CD4-positive, alpha-beta T cell treated with Interferon alpha-2 for 1 hour (primary cell): Measurements from ENCODE around the gene ALPL.
"Not testable (repeated sequence)": the region's sequence is repeated elsewhere in the genome, so short reads cannot be mapped to it uniquely, and the experiment has no call there.

Experiments used
- DNase-seq, 2 donors: peaks; one replicate each; pipeline ENCODE4 v3.0.0-alpha.2; 2020 to 2022

The ALPL gene

DNA sequence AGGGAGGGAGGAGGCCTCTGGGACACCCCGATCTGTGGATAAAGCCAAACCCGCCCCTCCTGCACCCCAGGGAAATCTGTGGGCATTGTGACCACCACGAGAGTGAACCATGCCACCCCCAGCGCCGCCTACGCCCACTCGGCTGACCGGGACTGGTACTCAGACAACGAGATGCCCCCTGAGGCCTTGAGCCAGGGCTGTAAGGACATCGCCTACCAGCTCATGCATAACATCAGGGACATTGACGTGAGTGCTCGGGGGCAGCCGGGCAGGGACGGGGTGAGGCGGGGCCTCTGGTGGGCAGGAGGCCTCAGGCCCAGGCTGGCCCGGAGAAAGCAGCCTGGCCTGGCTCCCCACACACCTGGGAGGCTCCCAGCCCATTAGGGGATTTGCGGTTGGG, 54.7 kb downstream of the ALPL start:
- DNase-seq = no peak

DNA sequence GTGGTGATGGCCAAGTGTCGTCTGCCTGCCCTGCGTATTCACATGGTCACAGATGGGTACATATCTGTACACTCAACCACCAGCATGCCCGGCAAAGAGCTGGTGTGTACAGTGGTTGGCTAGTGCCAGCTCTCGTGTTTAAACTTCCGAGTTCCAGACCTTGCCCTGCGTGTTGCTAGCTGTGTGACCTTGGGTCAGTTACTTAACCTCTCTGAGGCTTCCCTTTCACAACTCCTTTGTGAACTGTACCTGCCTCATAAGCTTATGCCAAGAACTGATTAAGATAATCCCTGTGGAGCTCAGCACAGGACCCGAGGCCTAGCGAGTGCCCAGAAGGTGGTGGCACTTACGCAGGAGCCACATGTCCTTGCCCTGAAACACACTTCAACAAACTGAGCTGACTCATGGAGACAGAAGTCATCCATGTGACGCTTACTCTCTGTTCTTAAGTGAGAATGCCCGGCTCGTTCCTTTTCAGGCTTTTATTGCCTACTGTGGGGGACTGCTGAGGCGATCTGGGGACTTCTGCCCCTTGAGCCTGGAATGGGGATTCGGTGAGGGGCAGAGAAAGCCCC, 55.4 kb downstream of the ALPL start:
- DNase-seq = no peak

DNA sequence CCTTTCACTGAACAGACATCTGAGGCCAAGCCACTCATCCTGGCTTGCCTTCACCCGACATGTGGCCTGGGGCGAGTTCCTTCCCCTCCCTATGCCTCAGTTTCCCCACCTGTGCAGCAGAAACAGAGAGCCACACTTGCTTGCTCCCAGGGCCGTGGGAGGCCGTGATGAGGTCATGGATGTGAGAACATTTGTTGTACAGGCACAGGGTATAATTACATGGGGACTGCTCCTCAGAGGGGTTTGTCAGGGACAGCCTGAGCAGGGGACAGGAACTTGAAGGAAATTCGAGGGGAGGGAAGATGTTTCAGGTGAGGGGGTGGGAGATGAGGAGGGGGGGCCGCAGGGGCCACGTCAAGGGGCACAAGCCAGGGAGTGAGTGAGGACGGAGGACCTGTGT, 56.1 kb downstream of the ALPL start:
- DNase-seq = no peak

DNA sequence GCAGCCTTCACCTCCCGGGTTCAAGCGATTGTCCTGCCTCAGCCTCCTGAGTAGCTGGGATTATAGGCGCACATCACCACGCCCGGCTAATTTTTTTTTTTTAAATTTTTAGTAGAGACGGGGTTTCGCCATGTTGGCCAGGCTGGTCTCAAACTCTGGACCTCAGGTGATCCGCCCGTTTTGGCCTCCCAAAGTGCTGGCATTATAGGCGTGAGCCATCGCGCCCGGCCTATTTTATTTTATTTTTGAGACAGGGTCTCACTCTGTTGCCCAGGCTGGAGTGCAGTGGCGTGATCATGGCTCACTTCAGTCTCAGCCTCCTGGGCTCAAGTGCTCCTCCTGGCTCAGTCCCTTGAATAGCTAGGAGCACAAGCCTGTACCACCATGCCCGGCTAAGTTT, 57.1 kb downstream of the ALPL start:
- not testable (repeated sequence) for DNase-seq

DNA sequence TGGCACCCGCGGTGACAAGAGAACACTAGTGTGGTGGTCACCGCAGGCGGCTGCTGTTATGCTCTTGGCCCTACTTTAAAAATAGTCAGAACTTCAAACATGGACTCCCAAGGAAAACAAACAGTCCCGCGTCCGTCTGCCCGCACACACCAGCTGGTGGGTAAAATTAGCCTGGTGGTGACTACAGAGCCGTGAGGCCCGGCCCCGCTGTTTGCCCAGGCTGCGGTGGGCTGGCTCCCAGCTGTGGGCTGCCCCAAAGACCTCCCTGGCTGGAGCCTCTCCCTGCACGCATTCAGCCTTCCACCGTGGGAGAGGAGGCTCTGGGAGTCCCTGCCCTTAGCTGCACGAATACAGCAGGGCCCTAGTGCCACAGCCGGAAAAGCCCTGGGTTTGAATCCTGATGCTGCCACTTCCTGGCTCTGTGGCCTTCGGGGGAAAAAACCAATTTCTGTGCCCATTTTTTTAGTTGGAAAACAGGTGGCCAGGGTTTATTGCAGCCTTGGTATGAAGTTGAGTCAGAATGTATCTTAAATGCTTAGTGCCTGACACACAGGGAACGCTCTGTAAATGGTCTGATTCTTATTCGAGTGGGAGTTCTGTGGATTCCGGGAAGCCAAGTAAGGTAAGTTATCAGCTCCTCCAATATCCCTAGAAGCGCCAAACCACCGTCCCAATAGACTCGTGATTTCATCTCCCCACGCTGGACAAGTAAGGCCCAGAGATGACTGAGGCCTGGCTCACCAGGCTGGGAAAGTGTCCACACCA, 58.2 kb downstream of the ALPL start:
- DNase-seq = no peak

DNA sequence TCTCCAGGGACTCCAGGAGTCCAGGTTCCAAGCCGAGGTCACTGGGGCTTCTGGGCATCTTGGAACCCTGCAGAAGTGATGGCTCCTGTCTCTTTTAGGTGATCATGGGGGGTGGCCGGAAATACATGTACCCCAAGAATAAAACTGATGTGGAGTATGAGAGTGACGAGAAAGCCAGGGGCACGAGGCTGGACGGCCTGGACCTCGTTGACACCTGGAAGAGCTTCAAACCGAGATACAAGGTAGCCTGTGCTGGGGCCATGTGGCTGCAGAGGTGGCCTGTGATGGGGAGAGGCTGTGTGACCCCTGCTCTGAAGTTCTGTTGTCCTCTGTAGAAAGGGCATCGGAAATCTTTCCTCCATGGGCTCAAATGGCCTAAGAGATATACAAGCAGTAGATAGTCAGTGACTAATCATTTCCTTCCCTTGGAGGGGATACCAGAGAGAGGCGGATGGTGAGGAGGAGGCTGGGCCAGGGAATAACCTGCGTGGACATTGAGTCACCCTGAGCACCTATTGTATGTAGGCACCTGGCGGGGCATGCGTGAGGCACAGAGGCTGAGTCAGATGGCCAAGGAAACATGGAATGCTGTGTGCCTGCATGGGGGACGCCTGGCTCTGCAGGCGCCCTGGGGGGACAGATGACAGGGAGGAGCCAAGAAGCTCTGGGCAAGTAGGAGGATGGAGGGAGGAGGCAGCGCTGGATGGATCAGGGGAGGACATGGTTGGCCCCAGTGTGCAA, 59.0 kb downstream of the ALPL start:
- no peak for DNase-seq

DNA sequence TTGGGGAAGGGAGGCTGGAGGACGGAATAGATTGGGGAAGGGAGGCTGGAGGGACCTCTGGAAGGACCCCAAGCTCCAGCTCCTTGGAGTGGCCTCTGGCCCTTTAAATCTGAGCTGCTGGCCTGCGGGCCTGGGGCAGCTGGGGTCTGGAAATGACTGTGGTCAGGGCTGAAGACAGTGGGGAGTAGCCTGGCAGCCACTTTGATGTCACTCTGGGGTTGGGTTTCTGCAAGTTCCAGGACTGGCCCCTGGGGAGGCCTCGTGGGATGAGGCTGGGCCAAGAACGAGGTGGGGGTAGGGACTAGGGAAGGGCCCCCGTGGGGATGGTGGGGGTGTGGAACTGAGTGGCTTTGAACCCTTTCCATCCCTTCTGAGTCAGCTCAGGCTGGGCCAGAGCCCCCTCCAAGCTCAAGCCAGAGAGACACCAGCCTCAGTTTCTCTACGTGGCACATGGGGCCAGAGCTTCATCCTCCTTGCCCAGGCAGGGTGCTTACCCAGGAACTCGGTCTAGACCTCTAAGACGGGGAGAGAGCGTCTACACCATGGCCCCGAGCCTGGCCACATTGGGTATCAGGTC, 59.7 kb downstream of the ALPL start:
- no peak for DNase-seq

DNA sequence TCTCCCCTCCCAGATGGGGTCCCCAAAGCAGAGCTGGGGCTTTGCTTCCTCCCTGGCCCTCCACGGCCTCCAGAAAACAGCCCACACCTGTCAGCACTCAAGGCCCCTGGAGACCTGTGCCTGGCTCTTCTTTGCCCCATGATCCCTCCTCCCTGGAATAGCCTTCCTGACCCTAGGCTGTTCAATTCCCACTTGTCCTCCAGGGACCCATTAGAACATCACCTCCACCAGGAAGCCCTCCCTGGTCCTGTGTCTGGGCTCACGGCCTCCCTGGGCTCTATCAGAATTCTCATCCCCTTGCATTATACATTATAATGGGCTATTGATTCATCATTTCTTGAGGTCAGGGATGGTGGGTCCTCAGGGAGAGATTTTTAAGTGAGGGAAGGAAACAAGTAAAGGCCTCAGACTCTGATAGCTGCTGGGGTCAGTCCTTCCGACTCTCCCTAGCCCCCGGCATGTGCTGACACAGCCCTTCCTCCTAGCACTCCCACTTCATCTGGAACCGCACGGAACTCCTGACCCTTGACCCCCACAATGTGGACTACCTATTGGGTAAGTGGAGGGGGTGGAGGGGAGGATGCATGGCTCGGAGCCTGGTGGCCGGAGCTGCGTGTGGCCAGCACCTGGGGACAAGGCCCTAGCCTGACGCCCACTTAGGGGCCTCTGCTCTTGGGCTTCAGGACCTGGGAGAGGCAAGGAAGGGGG, 60.8 kb downstream of the ALPL start:
- no peak for DNase-seq

DNA sequence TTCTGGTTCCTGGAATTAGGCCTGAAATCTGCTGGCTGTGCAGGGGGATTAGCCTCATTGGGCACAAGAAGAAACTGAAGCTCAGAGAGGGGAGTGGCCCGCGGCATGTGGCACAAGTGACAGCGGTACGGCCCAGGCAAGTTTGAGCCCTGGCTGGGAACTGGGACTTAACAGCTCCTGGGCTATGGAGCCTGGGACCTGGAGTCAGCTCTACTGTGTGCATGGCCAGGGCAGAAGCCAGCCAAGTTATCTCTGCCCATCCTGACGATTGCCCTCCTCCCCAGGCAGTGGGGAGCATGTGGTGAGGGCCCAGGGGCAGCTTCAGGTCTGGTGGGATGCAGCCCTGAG, 61.3 kb downstream of the ALPL start:
- no peak for DNase-seq

DNA sequence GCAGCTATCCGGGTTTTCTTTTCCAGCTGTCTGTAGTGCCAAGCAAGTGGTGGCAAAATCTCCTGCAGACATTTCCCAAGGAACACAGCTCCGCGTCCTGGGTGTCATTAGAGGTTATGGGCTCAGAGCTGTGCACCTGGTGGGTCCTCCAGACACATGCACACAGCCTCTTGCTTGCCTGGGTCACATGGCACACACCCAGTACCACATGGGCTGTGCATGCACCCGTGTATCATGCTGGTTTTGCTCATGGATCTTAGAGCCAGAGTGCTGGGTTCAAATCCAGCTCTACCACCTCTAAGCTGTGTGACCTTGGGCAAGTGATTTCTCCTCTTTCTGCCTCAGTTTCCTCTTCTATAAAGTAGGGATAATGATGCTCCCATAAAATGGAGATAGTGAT, 61.7 kb downstream of the ALPL start:
- DNase-seq = no peak

DNA sequence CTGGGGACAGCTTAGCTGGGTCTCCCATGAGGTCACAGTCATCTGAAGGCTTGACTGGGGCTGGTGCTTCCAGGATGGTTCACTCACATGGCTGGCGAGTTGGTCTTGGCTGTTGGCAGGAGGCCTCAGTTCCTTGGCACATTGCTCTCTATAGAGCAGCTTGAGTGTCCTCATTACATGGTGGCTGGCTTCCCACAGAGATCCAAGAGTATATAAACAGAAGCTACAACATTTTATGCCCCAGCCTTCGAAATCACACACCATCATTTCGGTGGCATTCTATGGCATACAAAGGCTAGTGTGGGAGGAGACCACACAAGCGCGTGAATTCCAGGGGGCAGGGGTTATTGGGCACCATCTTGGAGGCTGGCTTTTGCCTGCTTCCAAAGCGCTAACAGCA, 63.0 kb downstream of the ALPL start:
- no peak for DNase-seq

DNA sequence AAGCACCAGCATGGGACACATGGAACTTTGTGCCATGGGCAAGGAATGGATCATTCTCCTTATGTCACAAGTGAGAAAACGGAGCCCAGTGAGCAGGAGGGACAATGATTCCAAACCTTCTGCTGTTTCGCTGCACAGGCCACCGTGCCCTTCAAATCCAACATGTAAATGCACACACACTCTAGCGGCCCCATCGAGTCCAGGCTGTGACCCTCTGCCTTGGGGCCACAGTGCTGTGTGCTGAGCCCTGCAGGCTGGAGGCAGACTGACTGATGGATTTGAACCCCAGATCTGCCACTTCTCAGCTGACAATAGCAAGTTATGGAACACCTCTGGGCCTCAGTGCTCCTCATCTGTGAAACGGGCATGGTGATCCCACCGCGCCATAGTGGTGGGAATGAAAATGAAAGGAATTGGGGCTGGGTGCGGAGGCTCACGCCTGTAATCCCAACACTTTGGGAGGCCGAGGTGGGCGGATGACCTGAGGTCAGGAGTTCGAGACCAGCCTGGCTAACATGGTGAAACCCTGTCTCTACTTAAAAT, 63.6 kb downstream of the ALPL start:
- DNase-seq = no peak

DNA sequence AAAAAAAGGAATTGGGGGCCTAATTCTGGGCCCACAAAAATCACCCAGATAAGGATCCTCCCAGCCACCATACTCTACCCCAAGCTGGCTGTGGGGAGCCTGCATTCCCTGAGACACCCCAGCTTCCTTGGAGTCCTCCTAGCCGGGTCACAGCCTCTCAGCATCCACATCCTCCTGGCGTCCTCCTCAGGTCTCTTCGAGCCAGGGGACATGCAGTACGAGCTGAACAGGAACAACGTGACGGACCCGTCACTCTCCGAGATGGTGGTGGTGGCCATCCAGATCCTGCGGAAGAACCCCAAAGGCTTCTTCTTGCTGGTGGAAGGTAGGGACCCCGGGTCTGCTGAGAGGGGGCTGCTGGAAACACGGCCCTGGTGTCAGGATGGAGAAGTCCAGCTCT, 64.3 kb downstream of the ALPL start:
- no peak for DNase-seq

DNA sequence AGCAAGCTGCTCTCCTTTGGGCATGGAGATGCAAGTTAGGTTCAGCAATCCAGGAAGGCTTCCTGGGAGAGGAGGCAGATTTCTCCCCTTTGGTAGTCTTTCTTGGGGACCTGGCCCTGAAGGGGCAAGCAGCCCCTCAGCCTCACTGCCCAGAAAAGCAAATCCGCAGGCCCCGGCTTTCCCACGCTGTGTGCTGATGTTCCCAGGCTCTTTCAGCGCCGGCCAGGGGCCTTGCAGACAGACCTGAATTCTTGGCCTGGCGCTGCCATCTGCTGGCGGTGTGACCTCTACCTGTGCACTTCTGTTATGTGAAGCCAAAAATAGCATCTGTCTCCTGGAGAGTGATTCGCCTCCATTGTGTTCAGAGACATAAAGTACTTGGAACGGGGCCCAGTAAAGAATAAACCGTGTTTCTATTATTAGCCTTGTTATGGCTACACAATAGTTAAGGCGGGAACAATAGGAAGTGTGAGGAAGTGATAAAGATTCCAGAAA, 64.8 kb downstream of the ALPL start:
- peak; percentile 0 to 5 for DNase-seq

DNA sequence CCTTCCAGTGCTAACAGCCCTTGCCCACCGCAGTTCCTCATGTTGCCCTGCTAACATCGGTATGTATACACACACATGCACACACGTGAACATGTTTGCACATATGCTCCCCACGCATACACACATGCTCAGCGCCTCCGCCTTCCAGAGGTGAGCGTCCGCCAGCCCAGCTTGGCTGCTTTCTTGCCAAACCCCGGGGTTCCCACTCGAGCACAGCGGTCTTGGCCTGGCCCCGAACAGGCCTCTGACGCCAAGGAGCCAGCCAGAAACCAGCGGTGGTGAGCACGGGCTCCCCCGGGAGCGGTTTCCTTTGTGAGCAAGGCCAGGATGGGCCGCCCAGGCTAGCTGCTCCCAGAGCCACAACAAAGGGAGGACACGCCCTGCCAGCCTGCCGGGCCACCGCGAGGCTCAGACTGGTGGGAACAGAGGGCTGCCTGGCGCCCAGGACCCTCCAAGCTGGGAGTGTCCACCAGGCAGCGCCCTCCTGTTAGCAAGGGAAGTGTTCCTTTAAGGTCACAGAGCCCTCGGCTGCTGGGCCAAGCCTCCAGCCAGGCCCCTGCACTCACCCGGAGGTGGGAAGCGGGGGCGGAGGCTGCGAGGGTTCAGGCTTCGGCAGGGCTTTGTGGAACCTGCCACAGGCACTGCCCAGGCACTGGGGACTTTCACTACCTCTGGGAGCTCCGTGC, 65.4 kb downstream of the ALPL start:
- no peak for DNase-seq

DNA sequence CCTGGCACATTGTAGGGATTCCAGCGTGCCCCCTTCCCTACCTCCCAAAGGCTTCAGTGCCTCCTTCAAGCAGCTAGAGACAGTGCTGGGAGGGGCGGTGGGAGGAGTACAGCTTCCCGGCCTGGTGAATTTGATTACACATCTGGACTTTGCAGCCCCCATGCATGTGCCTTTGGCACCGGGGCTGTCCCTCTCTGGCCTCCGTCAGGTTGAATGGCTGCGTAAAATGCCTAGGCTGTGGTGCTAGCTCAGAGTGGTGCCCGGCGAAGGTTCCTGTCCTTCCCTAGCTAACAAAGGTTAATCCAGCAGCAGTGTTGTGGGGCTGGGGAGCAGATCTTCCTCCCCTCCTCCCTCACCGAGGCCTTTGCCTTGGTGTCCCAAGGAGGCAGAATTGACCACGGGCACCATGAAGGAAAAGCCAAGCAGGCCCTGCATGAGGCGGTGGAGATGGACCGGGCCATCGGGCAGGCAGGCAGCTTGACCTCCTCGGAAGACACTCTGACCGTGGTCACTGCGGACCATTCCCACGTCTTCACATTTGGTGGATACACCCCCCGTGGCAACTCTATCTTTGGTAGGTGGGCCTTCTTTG, 66.2 kb downstream of the ALPL start:
- no peak for DNase-seq

DNA sequence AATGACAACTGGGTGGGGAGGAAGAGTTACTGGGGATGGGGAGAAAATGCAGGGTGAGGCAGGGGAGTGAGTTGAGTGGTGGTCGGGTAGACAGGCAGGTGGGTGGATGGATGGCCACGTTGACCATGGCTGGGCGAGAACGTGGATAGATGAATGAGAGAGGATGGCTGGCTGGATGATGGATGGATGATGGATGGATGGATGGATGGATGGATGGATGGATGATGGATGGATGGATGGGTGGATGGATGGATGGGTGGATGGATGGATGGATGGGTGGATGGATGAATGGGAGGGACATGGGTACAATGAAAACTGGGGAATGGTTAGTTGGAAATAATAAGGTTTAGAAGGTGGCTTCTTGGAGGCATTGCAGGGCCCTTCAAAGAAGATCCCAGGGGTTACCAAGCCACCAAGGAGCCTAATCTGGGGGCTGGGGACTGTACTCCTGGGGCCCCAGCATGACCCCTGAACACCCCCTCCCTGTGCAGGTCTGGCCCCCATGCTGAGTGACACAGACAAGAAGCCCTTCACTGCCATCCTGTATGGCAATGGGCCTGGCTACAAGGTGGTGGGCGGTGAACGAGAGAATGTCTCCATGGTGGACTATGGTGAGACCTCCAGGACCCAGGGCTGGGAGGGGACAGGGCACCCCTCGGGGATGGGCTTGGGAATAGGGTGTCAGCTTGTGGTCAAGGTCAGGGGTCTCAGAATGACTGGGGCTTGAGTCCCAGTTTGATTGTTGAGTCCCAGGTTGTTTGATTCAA, 67.0 kb downstream of the ALPL start:
- DNase-seq = no peak

DNA sequence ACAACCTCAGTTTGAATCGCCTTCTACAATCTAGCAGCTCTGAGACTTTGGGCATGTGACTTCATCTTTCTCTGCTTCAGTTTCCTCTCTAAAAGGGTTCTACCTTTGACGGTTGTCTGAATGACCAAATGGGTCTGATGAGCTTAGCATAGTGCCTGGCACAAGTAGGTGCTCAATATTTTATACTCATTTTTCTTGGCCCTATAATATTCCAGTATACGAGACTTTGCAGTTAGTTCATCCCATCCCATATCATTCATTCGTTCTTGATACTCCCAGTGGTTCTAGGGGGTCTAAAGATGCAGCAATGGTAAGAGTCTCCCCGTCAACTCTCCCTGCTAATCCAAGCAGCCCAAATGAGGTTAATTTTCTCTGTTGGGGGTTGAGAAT, 67.6 kb downstream of the ALPL start:
- no peak for DNase-seq

DNA sequence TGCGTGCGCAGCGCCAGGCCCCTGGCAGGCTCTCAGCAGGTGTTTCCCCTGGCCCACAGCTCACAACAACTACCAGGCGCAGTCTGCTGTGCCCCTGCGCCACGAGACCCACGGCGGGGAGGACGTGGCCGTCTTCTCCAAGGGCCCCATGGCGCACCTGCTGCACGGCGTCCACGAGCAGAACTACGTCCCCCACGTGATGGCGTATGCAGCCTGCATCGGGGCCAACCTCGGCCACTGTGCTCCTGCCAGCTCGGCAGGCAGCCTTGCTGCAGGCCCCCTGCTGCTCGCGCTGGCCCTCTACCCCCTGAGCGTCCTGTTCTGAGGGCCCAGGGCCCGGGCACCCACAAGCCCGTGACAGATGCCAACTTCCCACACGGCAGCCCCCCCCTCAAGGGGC, 68.1 kb downstream of the ALPL start:
- no peak for DNase-seq

DNA sequence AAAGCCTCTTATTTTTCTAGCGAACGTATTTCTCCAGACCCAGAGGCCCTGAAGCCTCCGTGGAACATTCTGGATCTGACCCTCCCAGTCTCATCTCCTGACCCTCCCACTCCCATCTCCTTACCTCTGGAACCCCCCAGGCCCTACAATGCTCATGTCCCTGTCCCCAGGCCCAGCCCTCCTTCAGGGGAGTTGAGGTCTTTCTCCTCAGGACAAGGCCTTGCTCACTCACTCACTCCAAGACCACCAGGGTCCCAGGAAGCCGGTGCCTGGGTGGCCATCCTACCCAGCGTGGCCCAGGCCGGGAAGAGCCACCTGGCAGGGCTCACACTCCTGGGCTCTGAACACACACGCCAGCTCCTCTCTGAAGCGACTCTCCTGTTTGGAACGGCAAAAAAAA, 68.7 kb downstream of the ALPL start:
- no peak for DNase-seq

DNA sequence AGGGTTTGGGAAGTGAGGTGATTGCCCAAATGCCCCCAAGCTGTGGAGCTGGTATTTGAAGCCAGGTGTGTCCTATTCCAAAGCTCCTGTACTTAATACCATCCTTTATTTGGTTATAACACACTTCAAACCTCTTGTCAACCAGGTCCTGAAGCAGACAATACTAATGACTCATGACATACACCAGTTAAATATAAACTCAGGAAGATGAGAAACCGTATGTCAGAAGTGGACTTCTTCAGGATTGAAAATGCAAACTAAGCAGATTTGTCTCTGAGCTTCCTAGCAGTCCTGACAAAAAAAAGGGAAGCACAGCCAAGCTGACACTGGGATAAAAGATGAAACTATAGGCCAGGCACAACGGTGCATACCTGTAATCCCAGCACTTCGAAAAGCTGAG, 70.6 kb downstream of the ALPL start:
- no peak for DNase-seq
